Measurements from ENCODE around the gene ZDHHC22.

GRCh38 chr14:77148510-77149231 lies 7.1 kb upstream of the ZDHHC22 start:
- TF ChIP-seq CTCF (IDR thresholded peaks at IDR 0.05) (no peak), POLR2AphosphoS5 (IDR thresholded peaks at IDR 0.05; ENCODE audit: low read depth, low read length) (no peak)
- TF ChIP-seq, protein P1, sequence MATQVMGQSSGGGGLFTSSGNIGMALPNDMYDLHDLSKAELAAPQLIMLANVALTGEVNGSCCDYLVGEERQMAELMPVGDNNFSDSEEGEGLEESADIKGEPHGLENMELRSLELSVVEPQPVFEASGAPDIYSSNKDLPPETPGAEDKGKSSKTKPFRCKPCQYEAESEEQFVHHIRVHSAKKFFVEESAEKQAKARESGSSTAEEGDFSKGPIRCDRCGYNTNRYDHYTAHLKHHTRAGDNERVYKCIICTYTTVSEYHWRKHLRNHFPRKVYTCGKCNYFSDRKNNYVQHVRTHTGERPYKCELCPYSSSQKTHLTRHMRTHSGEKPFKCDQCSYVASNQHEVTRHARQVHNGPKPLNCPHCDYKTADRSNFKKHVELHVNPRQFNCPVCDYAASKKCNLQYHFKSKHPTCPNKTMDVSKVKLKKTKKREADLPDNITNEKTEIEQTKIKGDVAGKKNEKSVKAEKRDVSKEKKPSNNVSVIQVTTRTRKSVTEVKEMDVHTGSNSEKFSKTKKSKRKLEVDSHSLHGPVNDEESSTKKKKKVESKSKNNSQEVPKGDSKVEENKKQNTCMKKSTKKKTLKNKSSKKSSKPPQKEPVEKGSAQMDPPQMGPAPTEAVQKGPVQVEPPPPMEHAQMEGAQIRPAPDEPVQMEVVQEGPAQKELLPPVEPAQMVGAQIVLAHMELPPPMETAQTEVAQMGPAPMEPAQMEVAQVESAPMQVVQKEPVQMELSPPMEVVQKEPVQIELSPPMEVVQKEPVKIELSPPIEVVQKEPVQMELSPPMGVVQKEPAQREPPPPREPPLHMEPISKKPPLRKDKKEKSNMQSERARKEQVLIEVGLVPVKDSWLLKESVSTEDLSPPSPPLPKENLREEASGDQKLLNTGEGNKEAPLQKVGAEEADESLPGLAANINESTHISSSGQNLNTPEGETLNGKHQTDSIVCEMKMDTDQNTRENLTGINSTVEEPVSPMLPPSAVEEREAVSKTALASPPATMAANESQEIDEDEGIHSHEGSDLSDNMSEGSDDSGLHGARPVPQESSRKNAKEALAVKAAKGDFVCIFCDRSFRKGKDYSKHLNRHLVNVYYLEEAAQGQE (IDR thresholded peaks at IDR 0.05; ENCODE audit: insufficient read depth in 1 of 2, low read depth in 2 of 2, low read length in 1 of 2) = no peak
